ENCODE measurements around the gene TMEM245.

- TF ChIP-seq CTCF (IDR thresholded peaks at IDR 0.05) = no peak
- TF ChIP-seq POLR2A (IDR thresholded peaks at IDR 0.05) = no peak
Measured at GRCh38 chr9:109121232-109121796, 1.6 kb upstream of the TMEM245 start.

All from sigmoid colon (tissue), 3 donors.